Measurements from ENCODE around the gene COG3.

DNA sequence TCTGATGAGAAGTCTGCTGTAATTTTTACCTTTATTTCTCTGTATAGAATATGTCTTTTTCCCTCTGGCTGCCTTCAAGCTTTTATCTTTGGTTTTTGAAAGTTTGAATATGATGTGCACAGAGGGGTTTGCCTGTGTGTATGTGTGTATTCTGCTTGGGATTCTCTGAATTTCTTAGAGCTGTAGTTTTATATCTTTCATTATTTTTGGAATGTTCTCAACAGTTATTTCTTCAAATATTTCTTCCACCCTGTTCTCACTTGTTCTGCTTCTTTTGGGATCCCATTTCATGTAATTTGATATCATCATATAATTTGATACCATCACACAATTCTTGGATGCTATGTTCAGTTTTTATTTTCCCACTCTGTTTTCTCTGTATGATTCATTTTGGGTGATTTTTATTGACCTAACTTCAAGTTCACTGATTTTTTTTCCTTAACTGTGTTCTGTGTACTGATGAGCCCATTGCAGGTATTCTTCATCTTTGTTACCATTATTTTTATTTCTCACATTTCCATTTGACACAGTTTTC lies 7.5 kb downstream of the COG3 start:
- no peak for TF ChIP-seq EZH2phosphoT487 (conservative IDR thresholded peaks at IDR 0.05; ENCODE audit: low read length)
- TF ChIP-seq, protein P1, sequence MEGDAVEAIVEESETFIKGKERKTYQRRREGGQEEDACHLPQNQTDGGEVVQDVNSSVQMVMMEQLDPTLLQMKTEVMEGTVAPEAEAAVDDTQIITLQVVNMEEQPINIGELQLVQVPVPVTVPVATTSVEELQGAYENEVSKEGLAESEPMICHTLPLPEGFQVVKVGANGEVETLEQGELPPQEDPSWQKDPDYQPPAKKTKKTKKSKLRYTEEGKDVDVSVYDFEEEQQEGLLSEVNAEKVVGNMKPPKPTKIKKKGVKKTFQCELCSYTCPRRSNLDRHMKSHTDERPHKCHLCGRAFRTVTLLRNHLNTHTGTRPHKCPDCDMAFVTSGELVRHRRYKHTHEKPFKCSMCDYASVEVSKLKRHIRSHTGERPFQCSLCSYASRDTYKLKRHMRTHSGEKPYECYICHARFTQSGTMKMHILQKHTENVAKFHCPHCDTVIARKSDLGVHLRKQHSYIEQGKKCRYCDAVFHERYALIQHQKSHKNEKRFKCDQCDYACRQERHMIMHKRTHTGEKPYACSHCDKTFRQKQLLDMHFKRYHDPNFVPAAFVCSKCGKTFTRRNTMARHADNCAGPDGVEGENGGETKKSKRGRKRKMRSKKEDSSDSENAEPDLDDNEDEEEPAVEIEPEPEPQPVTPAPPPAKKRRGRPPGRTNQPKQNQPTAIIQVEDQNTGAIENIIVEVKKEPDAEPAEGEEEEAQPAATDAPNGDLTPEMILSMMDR (IDR thresholded peaks at IDR 0.05; ENCODE audit: insufficient read depth, low read length, poor library complexity, severe bottlenecking) = no peak

Data from SU-DHL-6 (cell line).